HepG2 (cell line): ENCODE data around the gene TTPAL. TPM values are rescaled to one million over a fixed set of nuclear protein-coding genes. Genes with fewer than 3 reads are reported as not detected.

Source experiments
- BRCA1 ChIP-seq: sonication (generic); formaldehyde crosslinking; IDR thresholded peaks from 2 replicates; pipeline ENCODE4 v1.4.0; 2020; ENCODE audit warnings: missing genetic modification reagents
- ETV6 ChIP-seq: sonication (generic); formaldehyde crosslinking; conservative IDR thresholded peaks from 2 replicates; pipeline ENCODE4 v1.4.0; 2020; ENCODE audit warnings: missing genetic modification reagents
- GABPA ChIP-seq, 2 experiments: IDR thresholded peaks; 2 replicates each; pipeline ENCODE4 v1.6.1; 2011 to 2016; ENCODE audit warnings: low read depth in 2 of 2, low read length in 1 of 2, missing biosample characterization in 1 of 2, missing genetic modification characterization in 1 of 2
- GABPB1 ChIP-seq: IDR thresholded peaks from 2 replicates; pipeline ENCODE4 v1.6.1; 2016; ENCODE audit warnings: mild to moderate bottlenecking, missing genetic modification reagents, moderate library complexity, missing compliant biosample characterization
- JUNB ChIP-seq: sonication (generic); formaldehyde crosslinking; IDR thresholded peaks from 2 replicates; pipeline ENCODE4 v1.8.0; 2022; ENCODE audit warnings: missing genetic modification reagents, mild to moderate bottlenecking, borderline replicate concordance
- KDM3A ChIP-seq: IDR thresholded peaks from 2 replicates; pipeline ENCODE4 v1.6.1; 2018; ENCODE audit warnings: low read depth, missing compliant biosample characterization
- LBX2 ChIP-seq: sonication (generic); formaldehyde crosslinking; IDR thresholded peaks from 2 replicates; pipeline ENCODE4 v1.5.0; 2020; ENCODE audit warnings: missing genetic modification reagents, mild to moderate bottlenecking, borderline replicate concordance
- MLX ChIP-seq: IDR thresholded peaks from 2 replicates; pipeline ENCODE4 v1.6.1; 2016
- MXD1 ChIP-seq: sonication (generic); formaldehyde crosslinking; IDR thresholded peaks from 2 replicates; pipeline ENCODE4 v1.4.0; 2020; ENCODE audit warnings: mild to moderate bottlenecking, missing genetic modification reagents
- NFE2 ChIP-seq: sonication (generic); formaldehyde crosslinking; IDR thresholded peaks from 2 replicates; pipeline ENCODE4 v1.4.0; 2020; ENCODE audit warnings: missing genetic modification reagents
- NFE2L2 ChIP-seq: fragments of 150-350 bp; IDR thresholded peaks from 2 replicates; pipeline ENCODE4 v1.6.1; 2014; ENCODE audit warnings: low read length
- NFKB2 ChIP-seq: sonication (generic); formaldehyde crosslinking; IDR thresholded peaks from 2 replicates; pipeline ENCODE4 v1.4.0; 2020; ENCODE audit warnings: missing genetic modification reagents, borderline replicate concordance
- PAX8 ChIP-seq: sonication (generic); formaldehyde crosslinking; IDR thresholded peaks from 2 replicates; pipeline ENCODE4 v1.8.0; 2022; ENCODE audit warnings: mild to moderate bottlenecking, missing genetic modification reagents, borderline replicate concordance
- PTBP1 ChIP-seq: fragments of 200-400 bp; formaldehyde crosslinking; IDR thresholded peaks from 2 replicates; pipeline ENCODE4 v1.6.1; 2018; ENCODE audit warnings: low read length, low read depth; ENCODE audit not compliant: poor library complexity, severe bottlenecking
- SALL1 ChIP-seq: sonication (generic); formaldehyde crosslinking; IDR thresholded peaks from 2 replicates; pipeline ENCODE4 v1.8.0; 2022; ENCODE audit warnings: mild to moderate bottlenecking, missing genetic modification reagents
- SMARCC2 ChIP-seq: fragments of 450-650 bp; IDR thresholded peaks from 2 replicates; pipeline ENCODE4 v1.6.1; 2017; ENCODE audit warnings: antibody characterized with exemption, mild to moderate bottlenecking
- SP4 ChIP-seq: sonication (generic); formaldehyde crosslinking; IDR thresholded peaks from 2 replicates; pipeline ENCODE4 v1.8.1; 2023; ENCODE audit warnings: mild to moderate bottlenecking, missing genetic modification reagents
- TEF ChIP-seq: sonication (generic); formaldehyde crosslinking; IDR thresholded peaks from 2 replicates; pipeline ENCODE4 v1.5.0; 2020; ENCODE audit warnings: missing genetic modification reagents
- TIGD3 ChIP-seq: sonication (generic); formaldehyde crosslinking; IDR thresholded peaks from 2 replicates; pipeline ENCODE4 v1.5.1; 2020; ENCODE audit warnings: mild to moderate bottlenecking, missing genetic modification reagents, borderline replicate concordance
- TOE1 ChIP-seq: sonication (generic); formaldehyde crosslinking; IDR thresholded peaks from 2 replicates; pipeline ENCODE4 v1.4.0; 2020; ENCODE audit warnings: mild to moderate bottlenecking, missing genetic modification reagents
- YY1 ChIP-seq: IDR thresholded peaks from 2 replicates; pipeline ENCODE4 v1.6.1; 2011; ENCODE audit warnings: low read length, low read depth, moderate library complexity, mild to moderate bottlenecking; ENCODE audit not compliant: insufficient read depth, insufficient replicate concordance
- ZNF101 ChIP-seq: sonication (generic); formaldehyde crosslinking; IDR thresholded peaks from 2 replicates; pipeline ENCODE4 v1.4.0; 2020; ENCODE audit warnings: mild to moderate bottlenecking, low read depth, missing genetic modification reagents, borderline replicate concordance
- ZNF251 ChIP-seq: sonication (generic); formaldehyde crosslinking; IDR thresholded peaks from 2 replicates; pipeline ENCODE4 v1.9.0; 2021; ENCODE audit warnings: mild to moderate bottlenecking, missing genetic modification reagents
- ZNF350 ChIP-seq: sonication (generic); formaldehyde crosslinking; IDR thresholded peaks from 2 replicates; pipeline ENCODE4 v1.4.0; 2020; ENCODE audit warnings: mild to moderate bottlenecking, low read depth, missing genetic modification reagents, borderline replicate concordance
- ZNF383 ChIP-seq: sonication (generic); formaldehyde crosslinking; IDR thresholded peaks from 2 replicates; pipeline ENCODE4 v1.4.0; 2020; ENCODE audit warnings: missing genetic modification reagents, mild to moderate bottlenecking, borderline replicate concordance
- ZNF577 ChIP-seq: sonication (generic); formaldehyde crosslinking; IDR thresholded peaks from 2 replicates; pipeline ENCODE4 v1.4.0; 2020; ENCODE audit warnings: mild to moderate bottlenecking, low read depth, missing genetic modification reagents, borderline replicate concordance
- ZSCAN12 ChIP-seq: sonication (generic); formaldehyde crosslinking; IDR thresholded peaks from 2 replicates; pipeline ENCODE4 v1.9.0; 2021; ENCODE audit warnings: mild to moderate bottlenecking, missing genetic modification reagents
- ZSCAN21 ChIP-seq: sonication (generic); formaldehyde crosslinking; IDR thresholded peaks from 2 replicates; pipeline ENCODE4 v1.8.0; 2022; ENCODE audit warnings: mild to moderate bottlenecking, missing genetic modification reagents, moderate library complexity, borderline replicate concordance
- polyA plus RNA-seq, 8 experiments: library from polyadenylated mRNA; depleted of rRNA in 3 of 8; stranded (reverse) in 7 of 8; unstranded in 1 of 8; fragments of >200 nt; fragmentation: Illumina TruSeq in 4 of 8; extraction: Trizol in 4 of 8; gene quantifications; 2 replicates each; pipeline versions ENCODE4 v1.2.1 to v1.2.3, GENCODE V29; 2011 to 2016; ENCODE audit warnings: low read depth in 4 of 8, missing spikeins in 1 of 8, mixed read lengths in 1 of 8; ENCODE audit not compliant: insufficient read depth in 1 of 8
- total RNA-seq, 5 experiments: library from RNA; depleted of rRNA; stranded (reverse); fragments of >200 nt; fragmentation: Illumina TruSeq; extraction: Trizol; gene quantifications; 2 replicates each; pipeline ENCODE4 v1.2.3, GENCODE V29; 2016; ENCODE audit warnings: low read depth in 1 of 5

Gene TTPAL
- total and polyA plus RNA-seq, 2 of the 13 experiments (the other 11 are each of a cell fraction or from before 2014, with no cell fraction given): 4.3 to 18.8 TPM

- TF ChIP-seq PAX8 (CRISPR knock-in tag) (no peak), LBX2 (CRISPR knock-in tag) (no peak), NFE2 (CRISPR knock-in tag) (no peak), JUNB (CRISPR knock-in tag) (no peak), GABPB1 (no peak), ZNF251 (CRISPR knock-in tag) (no peak), KDM3A (peak; percentile 25; the same call in 1 of the 2 replicates), PTBP1 (no peak), TIGD3 (CRISPR knock-in tag) (no peak), MXD1 (CRISPR knock-in tag) (no peak), ZNF577 (no peak), YY1 (no peak), TEF (CRISPR knock-in tag) (no peak), ZSCAN12 (CRISPR knock-in tag) (no peak), NFE2L2 (no peak), ZNF101 (CRISPR knock-in tag) (no peak), TOE1 (CRISPR knock-in tag) (no peak), MLX (no peak), ETV6 (CRISPR knock-in tag) (no peak), SP4 (no peak), NFKB2 (CRISPR knock-in tag) (no peak), ZSCAN21 (CRISPR knock-in tag) (peak; percentile 43; the same call in 1 of the 2 replicates), SMARCC2 (no peak), BRCA1 (CRISPR knock-in tag) (no peak), SALL1 (no peak; the same call in 1 of the 2 replicates), GABPA (IDR thresholded peaks at IDR 0.05; ENCODE audit: low read depth, low read length) (no peak), GABPA (CRISPR knock-in tag; IDR thresholded peaks at IDR 0.05; ENCODE audit: low read depth) (no peak), ZNF383 (peak; percentile 43; the same call in 1 of the 2 replicates), ZNF350 (CRISPR knock-in tag) (no peak; the same call in none of the 2 replicates)
Measured at GRCh38 chr20:44447827-44448419, 27.8 kb upstream of the TTPAL start (continued).
